GM19351 (cell line): ENCODE measurements around the gene STK11.

Experiments
- ATAC-seq: cut with Tn5 transposase; IDR thresholded peaks from one replicate; pipeline ENCODE4 v1.9.1; 2021; ENCODE audit warnings: mild to moderate bottlenecking, moderate library complexity; ENCODE audit not compliant: unreplicated experiment

STK11 gene

GRCh38 chr19:1225440-1226226 is 20.1 kb downstream of the STK11 start:
- no peak for ATAC-seq

- no peak for ATAC-seq
These were observed 20.6 kb downstream of the STK11 start for GRCh38 chr19:1226227-1226518.

- ATAC-seq, result no peak
These were observed 21.1 kb downstream of the STK11 start for GRCh38 chr19:1226522-1227303.

GRCh38 chr19:1227304-1228054 is 21.9 kb downstream of the STK11 start:
- ATAC-seq, result no peak

GRCh38 chr19:1228161-1228957 is 22.8 kb downstream of the STK11 start:
- no peak for ATAC-seq

- ATAC-seq, result no peak
These were observed 23.7 kb downstream of the STK11 start for GRCh38 chr19:1229056-1229923.

GRCh38 chr19:1229924-1230782 is 24.6 kb downstream of the STK11 start:
- ATAC-seq, result no peak

GRCh38 chr19:1230783-1231489 is 25.4 kb downstream of the STK11 start:
- ATAC-seq, result no peak

- no peak for ATAC-seq
These were observed 26.4 kb downstream of the STK11 start for GRCh38 chr19:1231729-1232637.

- no peak for ATAC-seq
These were observed 27.1 kb downstream of the STK11 start for GRCh38 chr19:1232652-1233072.

- no peak for ATAC-seq
These were observed 27.6 kb downstream of the STK11 start for GRCh38 chr19:1233115-1233667.

- no peak for ATAC-seq
These were observed 28.7 kb downstream of the STK11 start for GRCh38 chr19:1234051-1234954.

- no peak for ATAC-seq
These were observed 29.4 kb downstream of the STK11 start for GRCh38 chr19:1234955-1235380.

GRCh38 chr19:1235625-1236538 is 30.3 kb downstream of the STK11 start:
- ATAC-seq, result no peak

- ATAC-seq, result no peak
These were observed 31.0 kb downstream of the STK11 start for GRCh38 chr19:1236576-1236975.
